DOHH2 (cell line): Measurements from ENCODE around the gene SIX2.

Experiments
- H3F3A ChIP-seq: fragments of 200-600 bp; sonication (generic), shearing (Covaris generic); 2 replicates; pipeline ENCODE4 v1.6.0; 2016; ENCODE audit warnings: antibody characterized with exemption, mild to moderate bottlenecking; ENCODE audit not compliant: control insufficient read depth, insufficient read depth
- H3K27ac ChIP-seq: fragments of 200-600 bp; sonication (generic); 2 replicates; pipeline ENCODE4 v1.5.1; 2014; ENCODE audit warnings: low read depth, mild to moderate bottlenecking, low read length, moderate library complexity
- H3K27me3 ChIP-seq: fragments of 200-600 bp; sonication (generic); 2 replicates; pipeline ENCODE4 v1.6.1; 2014; ENCODE audit warnings: mild to moderate bottlenecking, low read length, mixed read lengths; ENCODE audit not compliant: control insufficient read depth
- H3K36me3 ChIP-seq: fragments of 200-600 bp; sonication (generic); 2 replicates; pipeline ENCODE4 v1.6.1; 2014; ENCODE audit warnings: mild to moderate bottlenecking, low read length, moderate library complexity, mixed read lengths; ENCODE audit not compliant: control insufficient read depth
- H3K4me1 ChIP-seq: fragments of 200-600 bp; sonication (generic); 2 replicates; pipeline ENCODE4 v1.6.1; 2014; ENCODE audit warnings: mild to moderate bottlenecking, low read length, mixed read lengths; ENCODE audit not compliant: control insufficient read depth
- H3K4me2 ChIP-seq: fragments of 200-600 bp; sonication (generic); 2 replicates; pipeline ENCODE4 v1.6.0; 2014; ENCODE audit warnings: mild to moderate bottlenecking, low read length, moderate library complexity
- H3K4me3 ChIP-seq: fragments of 200-600 bp; sonication (generic); 2 replicates; pipeline ENCODE4 v1.5.1; 2014; ENCODE audit warnings: mild to moderate bottlenecking, low read length, mixed read lengths
- H3K79me2 ChIP-seq: fragments of 200-600 bp; sonication (generic); 2 replicates; pipeline ENCODE4 v1.6.1; 2014; ENCODE audit warnings: mild to moderate bottlenecking, low read length, mixed read lengths; ENCODE audit not compliant: control insufficient read depth
- H3K9me2 ChIP-seq: fragments of 200-600 bp; sonication (generic); replicated peaks from 2 replicates; pipeline ENCODE4 v1.6.1; 2014; ENCODE audit warnings: mild to moderate bottlenecking, low read length, mixed read lengths; ENCODE audit not compliant: control insufficient read depth
- H3K9me3 ChIP-seq: fragments of 200-600 bp; sonication (generic); 2 replicates; pipeline ENCODE4 v1.6.1; 2014; ENCODE audit warnings: antibody characterized with exemption, low read length, mixed read lengths; ENCODE audit not compliant: control insufficient read depth, insufficient read depth
- H4K20me1 ChIP-seq: fragments of 200-600 bp; sonication (generic); 2 replicates; pipeline ENCODE4 v1.6.0; 2014; ENCODE audit warnings: low read depth, mild to moderate bottlenecking, antibody characterized with exemption, low read length, moderate library complexity; ENCODE audit not compliant: control insufficient read depth, insufficient read depth
- EZH2phosphoT487 ChIP-seq: fragments of 200-600 bp; sonication (generic); IDR thresholded peaks from 2 replicates; pipeline ENCODE4 v1.6.1; 2017; ENCODE audit warnings: borderline replicate concordance, mild to moderate bottlenecking, antibody characterized with exemption, low read length, moderate library complexity, mixed read lengths
- TF ChIP-seq, protein P1 (sequence below): fragments of 200-600 bp; sonication (generic); IDR thresholded peaks from one replicate; pipeline ENCODE4 v1.5.1; 2014; ENCODE audit warnings: antibody characterized with exemption, mild to moderate bottlenecking, low read depth, low read length; ENCODE audit not compliant: poor library complexity, severe bottlenecking

SIX2 gene

DNA sequence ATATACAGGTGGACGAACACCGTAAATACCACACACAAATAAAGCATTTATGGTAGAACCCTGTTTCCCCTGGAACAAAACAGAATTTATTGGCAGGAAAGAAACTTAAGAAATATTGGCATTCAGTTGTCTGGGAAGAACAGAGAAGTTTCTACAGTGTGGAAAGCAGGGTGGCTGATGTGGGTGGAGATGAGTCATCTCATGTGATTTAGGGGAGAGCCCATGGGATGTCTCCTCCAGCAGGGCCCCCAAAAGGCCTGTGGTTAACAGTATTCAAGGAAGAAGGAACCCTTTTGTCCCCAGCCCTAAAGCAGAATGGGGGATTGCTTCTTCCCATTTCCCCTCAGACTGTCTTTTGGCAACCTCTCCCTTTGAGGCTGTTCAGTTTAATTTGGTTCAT lies 43.6 kb downstream of the SIX2 start:
- H3K4me1 ChIP-seq = no peaks in the 10 kb centered on the region
- no peaks in the 10 kb centered on the region for H3K9me2 ChIP-seq
- H3K36me3 ChIP-seq = no peaks in the 10 kb centered on the region
- no peaks in the 10 kb centered on the region for H4K20me1 ChIP-seq
- no peaks in the 10 kb centered on the region for H3K27me3 ChIP-seq
- H3K4me2 ChIP-seq = no peak overlapping the region
- no peaks in the 10 kb centered on the region for H3F3A ChIP-seq
- no peak overlapping the region for H3K4me3 ChIP-seq
- no peaks in the 10 kb centered on the region for H3K79me2 ChIP-seq
- no peak overlapping the region for H3K27ac ChIP-seq
- H3K9me3 ChIP-seq = no peaks in the 10 kb centered on the region
- TF ChIP-seq EZH2phosphoT487 = no peak
- TF ChIP-seq, protein P1, sequence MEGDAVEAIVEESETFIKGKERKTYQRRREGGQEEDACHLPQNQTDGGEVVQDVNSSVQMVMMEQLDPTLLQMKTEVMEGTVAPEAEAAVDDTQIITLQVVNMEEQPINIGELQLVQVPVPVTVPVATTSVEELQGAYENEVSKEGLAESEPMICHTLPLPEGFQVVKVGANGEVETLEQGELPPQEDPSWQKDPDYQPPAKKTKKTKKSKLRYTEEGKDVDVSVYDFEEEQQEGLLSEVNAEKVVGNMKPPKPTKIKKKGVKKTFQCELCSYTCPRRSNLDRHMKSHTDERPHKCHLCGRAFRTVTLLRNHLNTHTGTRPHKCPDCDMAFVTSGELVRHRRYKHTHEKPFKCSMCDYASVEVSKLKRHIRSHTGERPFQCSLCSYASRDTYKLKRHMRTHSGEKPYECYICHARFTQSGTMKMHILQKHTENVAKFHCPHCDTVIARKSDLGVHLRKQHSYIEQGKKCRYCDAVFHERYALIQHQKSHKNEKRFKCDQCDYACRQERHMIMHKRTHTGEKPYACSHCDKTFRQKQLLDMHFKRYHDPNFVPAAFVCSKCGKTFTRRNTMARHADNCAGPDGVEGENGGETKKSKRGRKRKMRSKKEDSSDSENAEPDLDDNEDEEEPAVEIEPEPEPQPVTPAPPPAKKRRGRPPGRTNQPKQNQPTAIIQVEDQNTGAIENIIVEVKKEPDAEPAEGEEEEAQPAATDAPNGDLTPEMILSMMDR = no peak

DNA sequence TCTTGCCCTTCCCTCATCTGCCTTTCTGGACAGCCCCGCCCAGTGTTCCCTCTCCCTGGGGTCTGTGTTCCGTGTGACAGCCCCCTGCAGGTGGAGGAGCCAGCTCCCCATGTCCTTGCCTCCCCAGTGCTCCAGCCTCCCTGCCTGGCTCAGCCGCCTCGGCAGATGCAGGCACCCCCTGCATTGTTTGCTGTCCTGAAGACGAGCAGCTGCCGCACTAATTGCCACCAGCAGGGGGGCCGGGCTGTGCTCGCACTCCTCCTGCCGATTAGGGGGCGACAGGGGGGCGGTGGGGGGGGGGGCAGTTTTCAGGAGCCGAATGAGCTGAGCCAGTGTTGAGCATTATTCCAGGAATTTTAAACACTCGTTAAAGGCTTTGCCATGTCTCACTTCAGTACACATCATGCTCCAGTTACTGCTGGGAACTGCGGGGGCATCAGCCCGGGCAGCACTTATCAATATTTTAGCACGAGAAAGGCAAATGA lies 44.5 kb downstream of the SIX2 start:
- no peaks in the 10 kb centered on the region for H3K79me2 ChIP-seq
- H3K9me2 ChIP-seq = no peaks in the 10 kb centered on the region
- H3K4me2 ChIP-seq = no peak overlapping the region
- no peaks in the 10 kb centered on the region for H3K9me3 ChIP-seq
- TF ChIP-seq, protein P1 = peak; percentile 47
- no peak for TF ChIP-seq EZH2phosphoT487
- no peak overlapping the region for H3K27ac ChIP-seq
- H3K27me3 ChIP-seq = no peaks in the 10 kb centered on the region
- no peaks in the 10 kb centered on the region for H3K4me1 ChIP-seq
- H3K4me3 ChIP-seq = no peak overlapping the region
- H4K20me1 ChIP-seq = no peaks in the 10 kb centered on the region
- H3K36me3 ChIP-seq = no peaks in the 10 kb centered on the region
- H3F3A ChIP-seq = no peaks in the 10 kb centered on the region

DNA sequence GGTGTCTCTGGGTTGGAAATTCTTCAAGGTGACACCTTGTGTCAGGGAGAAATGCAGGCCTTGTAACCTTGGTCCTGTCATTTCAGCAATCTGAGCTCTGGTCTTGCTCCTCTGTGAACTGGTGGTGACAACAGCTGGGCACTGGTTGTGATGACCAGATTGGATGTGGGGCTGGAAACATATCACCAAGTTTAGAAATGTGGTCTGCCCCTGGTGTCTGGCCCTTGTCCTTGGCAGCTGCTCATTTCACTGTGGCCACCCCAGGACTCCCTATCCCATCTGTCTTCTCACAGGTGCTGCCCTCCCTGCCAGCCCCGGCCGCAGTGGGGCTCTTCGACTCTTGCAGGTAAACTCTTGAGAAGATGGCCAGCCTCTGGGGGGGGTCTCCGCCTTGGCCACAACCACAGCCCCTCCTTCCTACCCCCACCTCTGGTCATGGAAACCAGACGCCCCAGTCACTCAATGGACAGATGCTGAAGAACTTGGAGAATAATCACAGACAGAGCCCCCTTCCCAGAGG lies 47.0 kb downstream of the SIX2 start:
- H3K79me2 ChIP-seq = no peaks in the 10 kb centered on the region
- H3K4me2 ChIP-seq = no peak overlapping the region
- no peak overlapping the region for H3K27ac ChIP-seq
- H3K4me1 ChIP-seq = no peaks in the 10 kb centered on the region
- no peak overlapping the region for H3K4me3 ChIP-seq
- no peaks in the 10 kb centered on the region for H3F3A ChIP-seq
- H3K27me3 ChIP-seq = no peaks in the 10 kb centered on the region
- no peaks in the 10 kb centered on the region for H3K9me3 ChIP-seq
- H3K9me2 ChIP-seq = no peaks in the 10 kb centered on the region
- H3K36me3 ChIP-seq = no peaks in the 10 kb centered on the region
- TF ChIP-seq, protein P1 = no peak
- no peak for TF ChIP-seq EZH2phosphoT487
- no peaks in the 10 kb centered on the region for H4K20me1 ChIP-seq
